ENCODE measurements around the gene WIPF2. TPM values are rescaled to one million over a fixed set of nuclear protein-coding genes. Genes with fewer than 3 reads are reported as not detected.

Gene WIPF2
- total and polyA plus RNA-seq, 2 donors (not counting 1 experiment from before 2014, with no cell fraction given) = 7.7 to 48.4 TPM

GRCh38 chr17:40191237-40192208, 27.6 kb upstream of the WIPF2 start:
- Mint-ChIP-seq H3K4me1 (peaks cover 23% of the 10 kb centered on the region), H3K9me3 (ENCODE audit: insufficient read depth) (no peaks in the 10 kb centered on the region), H3K27me3 (no peaks in the 10 kb centered on the region), H3K27ac (peak overlapping the region; percentile 89), H3K4me3 (peak overlapping the region; percentile 99)
- CTCF ChIA-PET = interaction anchor here (0.5 to 9.0 kb wide), 28 partner anchors 9 to 178 kb away, joined by 3 to 87 read pairs (median 4); partner anchors contain the start of genes CASC3, CSF3, RAPGEFL1 and WIPF2
- Histone ChIP-seq H3K36me3 (replicated peaks in 1 of 2; ENCODE audit: control extremely low read depth in 1 of 2, control insufficient read depth in 1 of 2, extremely low read depth in 1 of 2, insufficient read depth in 2 of 2, low read length in 1 of 2) (no peaks in the 10 kb centered on the region), H3K4me3 (ENCODE audit: control extremely low read depth in 1 of 5, extremely low read depth in 1 of 5, insufficient read depth in 1 of 5, low read depth in 2 of 5, low read length in 4 of 5) (peak overlapping the region; percentile 17 to 76 (median 60)), H2AFZ (ENCODE audit: insufficient read depth, low read depth, low read length, poor library complexity, severe bottlenecking) (peak overlapping the region; percentile 96), H3K4me2 (replicated peaks; ENCODE audit: low read depth, low read length, poor library complexity, severe bottlenecking) (peak overlapping the region; percentile 99), H3K27me3 (replicated peaks in 1 of 4; ENCODE audit: control extremely low read depth in 1 of 4, control insufficient read depth in 3 of 4, insufficient read depth in 4 of 4, low read length in 3 of 4) (no peaks in the 10 kb centered on the region), H3K9ac (ENCODE audit: low read length) (peak overlapping the region; percentile 74), H4K20me1 (ENCODE audit: control insufficient read depth, insufficient read depth, low read length, poor library complexity, severe bottlenecking) (no peaks in the 10 kb centered on the region), H3K9me3 (ENCODE audit: control extremely low read depth in 1 of 3, control insufficient read depth in 2 of 3, insufficient read depth in 1 of 3, low read length in 2 of 3) (no peaks in the 10 kb centered on the region), H3K27ac (ENCODE audit: low read length in 2 of 2) (no peak overlapping the region), H3K4me1 (ENCODE audit: control insufficient read depth in 2 of 2, insufficient read depth in 2 of 2, low read length in 2 of 2) (peaks cover 11 to 17% of the 10 kb centered on the region in 2 donors), H3K79me2 (ENCODE audit: control insufficient read depth, insufficient read depth, low read length) (no peaks in the 10 kb centered on the region)
- DNase-seq = peak; percentile 87
- TF ChIP-seq EZH2 (IDR thresholded peaks at IDR 0.05; ENCODE audit: borderline replicate concordance, insufficient read depth, low read depth, low read length, poor library complexity, severe bottlenecking) (no peak), CTCF (IDR thresholded peaks at IDR 0.05) (peak; percentile 79)
- WGBS (ENCODE audit: insufficient coverage) = 1% methylated on average over 58 of the region's 60 CpGs
- intact Hi-C loops (cut with micrococcal nuclease) = loop anchor here (1.0 kb wide), 2 partner anchors 14 to 78 kb away; partner anchors contain the start of gene RAPGEFL1
- peak; percentile 89 for ATAC-seq (ENCODE audit: low read depth)
- POLR2A ChIA-PET = interaction anchor here (0.5 to 1.3 kb wide), 8 partner anchors 28 to 679 kb away, joined by 3 to 9 read pairs (median 4); partner anchors contain the start of genes MED24 and WIPF2
